ENCODE measurements around the gene MYO1G. TPM values are rescaled to one million over a fixed set of nuclear protein-coding genes. Genes with fewer than 3 reads are reported as not detected.
"Not testable (repeated sequence)": the region's sequence is repeated elsewhere in the genome, so short reads cannot be mapped to it uniquely, and the experiment has no call there.

Gene MYO1G
- total RNA-seq, 1 experiment from 2014 or later: 0.07 TPM

GRCh38 chr7:45000093-45001032 lies 21.5 kb upstream of the MYO1G start, which contains the start of gene CCM2:
CCM2 (plus strand) TSS chr7:45000201; CDS start chr7:45000334, 133 bp downstream.
- no peak for DNase-seq (ENCODE audit: extremely low read depth, low read depth)

DNA sequence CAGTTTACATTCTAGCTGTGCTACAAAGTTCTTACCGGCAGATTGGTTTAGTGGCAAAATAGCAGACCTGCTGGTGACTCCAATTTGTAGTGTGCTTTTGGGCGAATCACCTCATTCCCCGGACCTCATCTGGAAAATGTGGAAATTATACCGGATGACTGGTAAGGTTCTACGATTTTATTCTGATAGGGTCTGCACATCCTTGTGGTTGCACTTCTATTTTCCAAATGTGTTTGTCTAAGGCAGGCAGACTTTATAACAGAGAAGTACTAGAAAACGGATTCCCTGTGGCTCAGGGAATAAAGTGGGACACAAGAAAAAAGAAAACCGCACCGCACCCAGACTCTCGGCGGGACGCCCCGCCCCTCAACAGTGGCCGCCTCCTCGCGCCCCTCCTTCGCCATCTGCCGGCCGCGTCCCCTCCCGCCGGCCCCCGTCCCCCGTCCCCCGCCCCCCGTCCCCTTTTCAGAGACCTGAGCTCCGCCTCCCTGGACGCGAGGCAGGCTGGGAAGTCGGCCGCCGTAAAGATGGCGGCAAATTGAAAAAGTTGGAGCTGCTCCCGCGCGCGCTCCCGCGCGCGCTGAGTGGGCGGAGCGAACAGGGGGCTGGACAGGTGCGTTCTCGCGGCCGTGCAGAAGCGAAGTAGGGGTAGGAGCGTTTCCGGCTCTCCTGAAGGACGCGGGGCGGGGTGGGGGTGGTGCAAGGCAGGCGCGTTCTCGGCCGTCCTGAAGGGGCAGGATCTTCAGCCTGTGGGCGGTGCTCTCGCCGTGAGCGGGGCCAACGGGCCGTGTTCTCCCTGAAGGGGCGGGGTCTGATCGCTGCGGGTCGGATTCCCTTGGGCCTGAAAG lies 20.7 kb upstream of the MYO1G start:
- peak; percentile 99 for DNase-seq (ENCODE audit: extremely low read depth, low read depth)

- no peak for DNase-seq (ENCODE audit: extremely low read depth, low read depth)
These were observed 19.5 kb upstream of the MYO1G start for GRCh38 chr7:44998153-44998871.

- no peak for DNase-seq (ENCODE audit: extremely low read depth, low read depth)
These were observed 17.0 kb upstream of the MYO1G start for GRCh38 chr7:44995555-44996493.

DNA sequence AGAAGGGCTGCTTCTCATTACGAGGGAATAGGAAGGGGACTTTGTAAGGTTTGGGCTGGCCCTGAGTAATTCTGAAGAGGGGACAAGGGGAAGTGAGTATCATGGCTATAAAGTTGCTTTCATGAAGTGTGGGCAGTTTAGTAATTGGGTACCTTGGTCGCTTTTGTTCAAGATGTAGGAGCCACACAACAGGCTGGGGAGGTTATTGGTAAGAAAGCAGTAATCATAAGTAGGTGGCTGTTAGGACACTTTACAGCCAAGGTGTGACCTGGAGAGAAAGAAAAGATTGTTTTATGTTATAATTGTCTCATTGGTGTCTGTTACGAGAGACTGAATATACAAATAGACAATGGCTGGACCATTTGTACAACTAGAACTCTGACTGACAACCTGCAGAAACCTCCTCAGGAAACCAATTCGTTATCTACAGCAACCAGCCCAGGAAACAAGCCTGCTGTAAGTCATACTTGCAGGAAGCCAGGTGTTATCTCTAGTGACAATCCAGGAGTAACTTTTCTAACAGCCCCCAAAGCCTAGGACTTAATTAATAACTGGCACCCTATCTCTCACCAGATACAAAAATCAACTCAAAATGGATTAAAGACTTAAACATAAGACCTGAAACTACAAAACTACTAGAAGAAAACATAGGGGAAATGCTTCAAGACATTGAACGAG lies 16.2 kb upstream of the MYO1G start:
- DNase-seq (ENCODE audit: extremely low read depth, low read depth): no peak

- not testable (repeated sequence) for DNase-seq (ENCODE audit: extremely low read depth, low read depth)
These were observed 13.4 kb upstream of the MYO1G start for GRCh38 chr7:44992004-44992795.

DNA sequence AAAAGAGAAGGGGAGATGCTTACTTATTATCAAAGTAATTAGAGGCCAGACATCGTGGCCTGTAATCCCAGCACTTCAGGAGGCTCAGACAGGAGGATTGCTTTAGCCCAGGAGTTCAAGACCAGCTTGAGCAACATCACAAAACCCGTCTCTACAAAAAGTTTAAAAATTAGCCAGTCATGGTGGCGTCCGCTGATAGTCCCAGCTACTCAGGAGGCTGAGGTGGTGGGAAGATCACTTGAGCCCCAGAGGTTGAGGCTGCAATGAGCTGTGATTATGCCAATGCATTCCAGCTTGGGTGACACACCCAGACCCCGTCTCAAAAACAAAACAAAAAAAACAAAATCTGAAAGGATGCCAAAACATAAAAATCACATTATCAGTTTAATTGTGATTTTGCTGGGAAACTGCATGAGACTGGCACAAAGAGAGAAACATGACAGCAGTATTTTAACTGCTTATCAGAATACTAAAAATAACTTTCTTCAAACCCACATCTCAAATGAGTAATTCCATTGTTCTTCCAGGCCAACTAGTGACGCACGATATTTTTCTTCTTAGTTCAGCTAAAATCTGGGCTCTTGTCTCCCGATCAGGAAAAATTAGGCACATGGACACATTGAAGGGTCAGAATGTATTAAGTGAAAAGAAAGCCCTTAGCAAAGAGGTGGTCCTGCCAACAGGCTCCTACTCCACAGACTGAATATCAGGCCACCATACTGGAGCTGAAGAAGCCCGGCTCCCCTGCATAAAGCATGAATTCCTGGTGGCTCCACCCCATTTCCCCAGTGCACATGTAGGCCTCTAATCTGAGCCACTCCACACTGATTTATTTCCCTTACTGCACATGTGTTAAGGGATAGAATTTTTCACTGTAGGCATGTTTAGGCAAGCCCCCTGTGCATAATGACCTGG lies 11.6 kb upstream of the MYO1G start:
- no peak for DNase-seq (ENCODE audit: extremely low read depth, low read depth)

DNA sequence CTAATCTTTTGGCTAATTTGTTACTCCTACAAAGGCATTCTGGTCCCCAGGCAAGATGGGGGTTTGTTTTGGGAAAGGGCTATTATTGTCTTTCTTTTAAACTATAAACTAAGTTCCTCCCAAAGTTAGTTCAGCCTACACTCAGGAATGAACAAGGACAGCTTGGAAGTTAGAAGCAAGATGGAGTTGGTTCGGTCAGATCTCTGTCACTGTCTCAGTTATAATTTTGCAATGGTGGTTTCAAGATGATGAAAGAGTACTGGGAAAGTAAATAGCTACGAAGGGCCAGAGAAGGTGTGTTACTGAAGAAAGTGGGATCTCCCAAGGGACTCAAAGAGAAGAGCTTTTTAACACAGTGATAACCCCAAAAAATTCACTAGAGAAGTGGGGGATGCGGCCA lies 10.3 kb upstream of the MYO1G start:
- DNase-seq (ENCODE audit: extremely low read depth, low read depth): no peak

GRCh38 chr7:44988701-44989100 lies 9.9 kb upstream of the MYO1G start:
- DNase-seq (ENCODE audit: extremely low read depth, low read depth): no peak

GRCh38 chr7:44987996-44988395 lies 9.2 kb upstream of the MYO1G start:
- DNase-seq (ENCODE audit: extremely low read depth, low read depth): no peak

DNA sequence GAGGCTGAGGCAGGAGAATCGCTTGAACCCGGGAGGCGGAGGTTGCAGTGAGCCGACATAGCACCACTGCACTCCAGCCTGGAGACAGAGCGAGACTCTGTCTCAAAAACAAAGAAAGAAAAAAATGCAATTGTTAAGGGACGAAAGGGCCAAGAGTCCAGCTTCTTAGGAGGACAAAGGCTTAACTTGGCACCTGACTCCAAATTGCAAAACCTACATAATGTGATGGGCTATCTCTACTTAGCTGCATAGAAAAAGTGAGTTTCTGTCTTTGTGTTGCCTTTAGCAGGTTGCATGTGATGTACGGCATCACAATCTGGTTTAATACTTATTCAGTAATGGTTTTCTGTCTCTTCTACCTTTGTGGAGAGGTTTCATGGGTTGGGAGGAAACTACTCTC lies 8.6 kb upstream of the MYO1G start:
- no peak for DNase-seq (ENCODE audit: extremely low read depth, low read depth)

DNA sequence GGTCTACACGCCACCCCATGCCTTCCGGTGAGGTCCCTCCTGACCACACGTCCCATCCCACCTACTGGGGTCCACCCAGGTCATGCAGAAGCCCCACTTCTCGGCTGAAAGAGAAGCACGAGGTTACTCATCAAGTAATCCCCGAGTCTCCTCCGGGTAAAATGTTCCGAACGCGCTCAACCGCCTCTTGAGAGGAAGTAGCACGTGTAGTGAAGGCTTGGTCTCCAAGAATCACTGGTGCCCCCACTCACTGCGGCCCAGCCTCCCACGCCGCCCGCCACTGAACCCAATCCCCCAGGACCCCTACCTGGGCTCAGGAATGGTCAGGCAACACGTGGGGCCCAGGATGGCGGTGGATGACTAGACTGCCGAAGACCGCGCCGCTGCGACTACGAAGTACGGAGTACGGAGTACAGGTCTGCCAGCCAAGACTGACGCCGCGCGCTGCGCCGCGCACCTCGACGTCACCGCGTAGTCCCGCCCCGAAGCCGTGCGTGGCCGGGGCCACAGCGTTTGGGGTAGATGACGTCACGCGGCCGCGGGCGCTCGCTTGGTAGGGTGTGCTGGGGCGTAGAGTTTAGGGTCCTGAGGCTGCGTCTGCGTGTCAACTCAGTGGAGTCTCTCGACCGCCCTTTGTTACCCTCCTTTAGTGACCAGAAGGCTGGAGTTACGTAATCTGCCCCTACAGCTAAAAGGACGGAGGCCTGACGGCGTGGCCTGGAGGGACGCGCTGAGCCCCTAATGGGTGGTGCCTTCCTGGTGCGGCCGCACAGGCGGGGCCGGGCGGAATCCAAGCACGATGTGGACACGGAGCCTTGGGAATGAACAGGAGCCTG lies 7.6 kb upstream of the MYO1G start:
- DNase-seq (ENCODE audit: extremely low read depth, low read depth): peak; percentile 93

- no peak for DNase-seq (ENCODE audit: extremely low read depth, low read depth)
These were observed 7.0 kb upstream of the MYO1G start for GRCh38 chr7:44985900-44986217.

- DNase-seq (ENCODE audit: extremely low read depth, low read depth): no peak
These were observed 6.3 kb upstream of the MYO1G start for GRCh38 chr7:44985033-44985695.

- DNase-seq (ENCODE audit: extremely low read depth, low read depth): no peak
These were observed 5.6 kb upstream of the MYO1G start for GRCh38 chr7:44984478-44984758.

DNA sequence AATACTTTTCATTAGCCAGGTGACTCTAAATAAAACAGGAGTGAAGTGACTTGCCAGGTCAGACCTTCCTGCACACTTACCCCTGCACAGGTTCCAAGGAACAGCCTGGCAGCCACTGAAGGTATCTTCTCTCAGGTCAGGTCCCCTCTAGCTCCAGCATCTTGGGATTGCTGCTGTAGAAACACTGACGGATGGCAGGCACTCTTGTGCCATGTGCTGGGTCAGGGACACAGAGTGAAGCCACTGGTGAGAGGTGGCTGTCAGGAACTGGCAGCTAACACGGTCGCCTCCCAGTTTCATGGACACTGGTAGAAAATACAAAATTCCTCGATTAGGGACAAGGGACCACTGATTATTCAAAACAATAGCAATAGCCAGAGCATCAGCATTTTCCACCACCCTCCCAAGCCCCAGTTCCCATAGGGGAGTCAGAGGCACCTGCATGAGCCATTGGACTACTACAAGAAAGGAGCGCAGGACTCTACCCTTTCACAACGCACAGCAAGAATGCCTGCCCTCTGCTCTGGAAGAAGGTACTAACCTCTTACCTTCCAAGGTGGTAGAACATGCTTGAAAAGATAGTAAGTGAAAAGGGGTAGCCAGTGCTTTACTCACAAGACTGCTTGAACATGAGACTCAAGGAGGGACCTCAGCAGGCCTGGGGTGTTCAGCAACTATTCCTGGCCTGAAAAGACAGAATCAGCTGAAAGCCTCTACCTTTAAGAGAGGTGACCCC lies 5.1 kb upstream of the MYO1G start:
- DNase-seq (ENCODE audit: extremely low read depth, low read depth): no peak

All from NCI-H460 (cell line).